Testis (tissue), 3 donors: ENCODE data around the gene CFAP20. TPM values are rescaled to one million over a fixed set of nuclear protein-coding genes. Genes with fewer than 3 reads are reported as not detected.
"Not testable (repeated sequence)": the region's sequence is repeated elsewhere in the genome, so short reads cannot be mapped to it uniquely, and the experiment has no call there.

Experiments used
- DNase-seq: peaks from one replicate; pipeline ENCODE4 v3.0.0-alpha.2; 2019
- H3K27ac ChIP-seq, 2 donors: fragments of 200-600 bp; sonication (generic); one replicate each; pipeline ENCODE4 v1.5.1; 2019
- H3K27me3 ChIP-seq: fragments of 200-600 bp; sonication (generic); one replicate; pipeline ENCODE4 v1.5.1; 2019
- H3K36me3 ChIP-seq: fragments of 200-600 bp; sonication (generic); one replicate; pipeline ENCODE4 v1.5.1; 2017; ENCODE audit warnings: low read depth; ENCODE audit errors: missing control alignments
- H3K4me1 ChIP-seq: fragments of 200-600 bp; sonication (generic); one replicate; pipeline ENCODE4 v1.5.1; 2019
- H3K4me3 ChIP-seq, 2 donors: fragments of 200-600 bp; sonication (generic); one replicate each; pipeline ENCODE4 v1.5.1; 2017 to 2019
- H3K9me3 ChIP-seq: fragments of 200-600 bp; sonication (generic); one replicate; pipeline ENCODE4 v1.5.1; 2017
- CTCF ChIP-seq, 3 experiments: fragments of 450-650 bp in 2 of 3; fragments of 200-600 bp in 1 of 3; sonication (generic) in 1 of 3; IDR thresholded peaks; one replicate each; pipeline ENCODE4 v1.5.1; 2016 to 2019; ENCODE audit warnings: antibody characterized with exemption in 3 of 3, mild to moderate bottlenecking in 2 of 3, moderate library complexity in 1 of 3
- POLR2A ChIP-seq: fragments of 450-650 bp; IDR thresholded peaks from one replicate; pipeline ENCODE4 v1.6.1; 2017; ENCODE audit warnings: antibody characterized with exemption, mild to moderate bottlenecking, moderate library complexity
- WGBS, 2 donors: methylation state at CpG; one replicate each; pipeline ENCODE4 v1.1.5; 2018; 5-methylcytosine and 5-hydroxymethylcytosine counted together
- intact Hi-C: fragments of 100-400 bp; cut with DNase I; formaldehyde crosslinking; loops from one replicate; pipeline ENCODE4 v1.15.1; 2023; ENCODE audit warnings: low total_unique reads
- polyA plus RNA-seq: library from polyadenylated mRNA; stranded (reverse); fragments of 350-450 nt; fragmentation: Illumina TruSeq; extraction: RNeasy Lipid Tissue Mini Kit (QIAGEN cat#74804); gene quantifications from one replicate; pipeline ENCODE4 v1.2.3, GENCODE V29; 2014; ENCODE audit warnings: low read depth, low replicate concordance; ENCODE audit not compliant: insufficient read depth
- total RNA-seq, 2 donors: library from RNA; depleted of rRNA; stranded (reverse); fragments of >200 nt; gene quantifications; one replicate each; pipeline ENCODE4 v1.2.3, GENCODE V29; 2016

CFAP20 gene
- total and polyA plus RNA-seq, 3 donors from 2014 or later: 91.5 to 98.6 (median 92.4) TPM

GRCh38 chr16:58094791-58095574 lies 34.2 kb downstream of the CFAP20 start:
- Histone ChIP-seq H3K27ac (no peak overlapping the region), H3K4me3 (no peak overlapping the region), H3K36me3 (no peaks in the 10 kb centered on the region), H3K27me3 (no peaks in the 10 kb centered on the region), H3K4me1 (no peaks in the 10 kb centered on the region), H3K9me3 (no peaks in the 10 kb centered on the region)
- DNase-seq: no peak
- TF ChIP-seq CTCF (IDR thresholded peaks at IDR 0.05): no peak
- no peak for TF ChIP-seq POLR2A
- intact Hi-C loops: no loop called here
- WGBS, 2 donors: 80 to 87% methylated on average over 12 to 15 of the region's 15 CpGs

GRCh38 chr16:58094026-58094425 lies 35.2 kb downstream of the CFAP20 start:
- 81 to 92% methylated on average over 5 of the region's 5 CpGs for WGBS, 2 donors
- Histone ChIP-seq H3K27me3 (no peaks in the 10 kb centered on the region), H3K9me3 (no peaks in the 10 kb centered on the region), H3K27ac (no peak overlapping the region), H3K4me3 (no peak overlapping the region), H3K36me3 (no peaks in the 10 kb centered on the region), H3K4me1 (no peaks in the 10 kb centered on the region)
- TF ChIP-seq POLR2A (no peak), CTCF (IDR thresholded peaks at IDR 0.05) (no peak)
- no peak for DNase-seq
- intact Hi-C loops: no loop called here

- H3K4me3 ChIP-seq, H3K27me3 ChIP-seq, H3K36me3 ChIP-seq, intact Hi-C loops, H3K9me3 ChIP-seq, H3K27ac ChIP-seq, H3K4me1 ChIP-seq, DNase-seq: not testable (repeated sequence)
- WGBS, 2 donors: 93 to 96% methylated on average over 3 of the region's 3 CpGs
Measured at GRCh38 chr16:58090396-58090795, 38.8 kb downstream of the CFAP20 start.

GRCh38 chr16:58088091-58088490 lies 41.1 kb downstream of the CFAP20 start:
- no peak for DNase-seq
- WGBS, 2 donors: 24 to 38% methylated on average over 6 to 9 of the region's 9 CpGs
- intact Hi-C loops: no loop called here
- Histone ChIP-seq H3K27me3 (no peaks in the 10 kb centered on the region), H3K36me3 (no peaks in the 10 kb centered on the region), H3K4me1 (no peaks in the 10 kb centered on the region), H3K27ac (no peak overlapping the region), H3K4me3 (no peak overlapping the region), H3K9me3 (no peaks in the 10 kb centered on the region)
- TF ChIP-seq POLR2A (no peak), CTCF (IDR thresholded peaks at IDR 0.05) (no peak)

GRCh38 chr16:58087209-58087913 lies 41.8 kb downstream of the CFAP20 start:
- Histone ChIP-seq H3K4me3 (no peak overlapping the region), H3K9me3 (no peaks in the 10 kb centered on the region), H3K36me3 (no peaks in the 10 kb centered on the region), H3K4me1 (no peaks in the 10 kb centered on the region), H3K27me3 (no peaks in the 10 kb centered on the region), H3K27ac (no peak overlapping the region)
- no peak for DNase-seq
- intact Hi-C loops: no loop called here
- no peak for TF ChIP-seq CTCF (IDR thresholded peaks at IDR 0.05)
- TF ChIP-seq POLR2A: no peak
- WGBS, 2 donors: 58 to 70% methylated on average over 23 of the region's 23 CpGs
